ENCODE results near the gene PCNA. TPM values are rescaled to one million over a fixed set of nuclear protein-coding genes. Genes with fewer than 3 reads are reported as not detected.

PCNA gene
- total RNA-seq, 1 donor from 2014 or later = 497 TPM

GRCh38 chr20:5143851-5144250, 24.1 kb upstream of the PCNA start:
- intact Hi-C loops (cut with micrococcal nuclease) = no loop called here

- intact Hi-C loops (cut with micrococcal nuclease) = no loop called here
Measured at GRCh38 chr20:5141615-5142014, 21.9 kb upstream of the PCNA start.

GRCh38 chr20:5140195-5140594, 20.4 kb upstream of the PCNA start:
- intact Hi-C loops (cut with micrococcal nuclease) = no loop called here

- intact Hi-C loops (cut with micrococcal nuclease) = no loop called here
Measured at GRCh38 chr20:5136096-5136495, 16.3 kb upstream of the PCNA start.

- intact Hi-C loops (cut with micrococcal nuclease) = no loop called here
Measured at GRCh38 chr20:5135363-5136012, 15.7 kb upstream of the PCNA start.

GRCh38 chr20:5133998-5134397, 14.2 kb upstream of the PCNA start:
- intact Hi-C loops (cut with micrococcal nuclease) = no loop called here

GRCh38 chr20:5131502-5131901, 11.7 kb upstream of the PCNA start:
- intact Hi-C loops (cut with micrococcal nuclease) = no loop called here

GRCh38 chr20:5128886-5129285, 9.1 kb upstream of the PCNA start:
- intact Hi-C loops (cut with micrococcal nuclease) = loop anchor here (5.0 kb wide), 1 partner anchor 462 kb away; no protein-coding TSS in a partner anchor

- intact Hi-C loops (cut with micrococcal nuclease) = loop anchor here (1.0 to 5.0 kb wide), 3 partner anchors 9 to 461 kb away; partner anchors contain the start of gene PCNA
Measured at GRCh38 chr20:5127859-5128424, 8.2 kb upstream of the PCNA start.

GRCh38 chr20:5127204-5127858, 7.6 kb upstream of the PCNA start:
- intact Hi-C loops (cut with micrococcal nuclease) = loop anchor here (1.0 to 5.0 kb wide), 3 partner anchors 8 to 460 kb away; partner anchors contain the start of gene PCNA

GRCh38 chr20:5126512-5127203, 6.9 kb upstream of the PCNA start, which contains the start of gene CDS2:
CDS2 (plus strand) TSS chr20:5127008; CDS start chr20:5127093, 85 bp downstream.
- intact Hi-C loops (cut with micrococcal nuclease) = loop anchor here (1.0 to 5.0 kb wide), 4 partner anchors 7 to 459 kb away; partner anchors contain the start of gene PCNA

- intact Hi-C loops (cut with micrococcal nuclease) = no loop called here
Measured at GRCh38 chr20:5122873-5123260, 3.1 kb upstream of the PCNA start.

- intact Hi-C loops (cut with micrococcal nuclease) = loop anchor here (1.0 kb wide), 1 partner anchor 42 kb away; no protein-coding TSS in a partner anchor
Measured at GRCh38 chr20:5120185-5120476, 373 bp upstream of the PCNA start.

GRCh38 chr20:5119143-5119434, 669 bp downstream of the PCNA start:
- intact Hi-C loops (cut with micrococcal nuclease) = loop anchor here (1.0 kb wide), 1 partner anchor 8 kb away; the partner anchor contains the start of gene CDS2

GRCh38 chr20:5118220-5119142, 1.3 kb downstream of the PCNA start:
- intact Hi-C loops (cut with micrococcal nuclease) = loop anchor here (1.0 kb wide), 1 partner anchor 9 kb away; the partner anchor contains the start of gene CDS2

- intact Hi-C loops (cut with micrococcal nuclease) = no loop called here
Measured at GRCh38 chr20:5116875-5117274, 2.9 kb downstream of the PCNA start.

GRCh38 chr20:5114403-5114802, 5.4 kb downstream of the PCNA start:
- intact Hi-C loops (cut with micrococcal nuclease) = no loop called here

GRCh38 chr20:5113615-5113986, 6.2 kb downstream of the PCNA start:
- intact Hi-C loops (cut with micrococcal nuclease) = no loop called here

- intact Hi-C loops (cut with micrococcal nuclease) = no loop called here
Measured at GRCh38 chr20:5109276-5109675, 10.5 kb downstream of the PCNA start.

- intact Hi-C loops (cut with micrococcal nuclease) = loop anchor here (5.0 kb wide), 1 partner anchor 132 kb away; no protein-coding TSS in a partner anchor
Measured at GRCh38 chr20:5104479-5104878, 15.3 kb downstream of the PCNA start.

Data from T-helper 2 cell treated with Interferon-gamma antibody and Interleukin-4, amounts not matched to agents 100 ng/mL and 5 ng/mL, for 36 hours (primary cell).